ENCODE results near the gene ATG16L2. TPM values are rescaled to one million over a fixed set of nuclear protein-coding genes. Genes with fewer than 3 reads are reported as not detected.
"Not testable (repeated sequence)": the region's sequence is repeated elsewhere in the genome, so short reads cannot be mapped to it uniquely, and the experiment has no call there.

The ATG16L2 gene
- total RNA-seq, 1 donor from 2014 or later: 24.5 TPM

- no peaks in the 10 kb centered on the region for H3K9me3 Mint-ChIP-seq
- DNase-seq (ENCODE audit: low read depth, low spot score): no peak
- no peak overlapping the region for H3K4me3 Mint-ChIP-seq
- H3K4me1 Mint-ChIP-seq: no peaks in the 10 kb centered on the region
- no peaks in the 10 kb centered on the region for H3K27me3 Mint-ChIP-seq (ENCODE audit: low read depth)
- no peak overlapping the region for H3K27ac Mint-ChIP-seq (ENCODE audit: unreplicated experiment)
- TF ChIP-seq CTCF (conservative IDR thresholded peaks at IDR 0.05): no peak
- H3K36me3 Mint-ChIP-seq (ENCODE audit: low read depth): peaks cover 5% of the 10 kb centered on the region
These were observed 41.9 kb downstream of the ATG16L2 start for GRCh38 chr11:72856065-72856464.

GRCh38 chr11:72856551-72857345, 42.5 kb downstream of the ATG16L2 start:
- no peak overlapping the region for H3K27ac Mint-ChIP-seq (ENCODE audit: unreplicated experiment)
- DNase-seq (ENCODE audit: low read depth, low spot score): no peak
- no peak for TF ChIP-seq CTCF (conservative IDR thresholded peaks at IDR 0.05)
- no peaks in the 10 kb centered on the region for H3K9me3 Mint-ChIP-seq
- H3K27me3 Mint-ChIP-seq (ENCODE audit: low read depth): no peaks in the 10 kb centered on the region
- H3K36me3 Mint-ChIP-seq (ENCODE audit: low read depth): peaks cover 5% of the 10 kb centered on the region
- H3K4me3 Mint-ChIP-seq: no peak overlapping the region
- H3K4me1 Mint-ChIP-seq: no peaks in the 10 kb centered on the region

- not testable (repeated sequence) for DNase-seq (ENCODE audit: low read depth, low spot score); H3K4me3 Mint-ChIP-seq; H3K36me3 Mint-ChIP-seq (ENCODE audit: low read depth); H3K27me3 Mint-ChIP-seq (ENCODE audit: low read depth); H3K27ac Mint-ChIP-seq (ENCODE audit: unreplicated experiment); H3K9me3 Mint-ChIP-seq; H3K4me1 Mint-ChIP-seq
These were observed 44.1 kb downstream of the ATG16L2 start for GRCh38 chr11:72858267-72858666.

- no peaks in the 10 kb centered on the region for H3K9me3 Mint-ChIP-seq
- H3K27ac Mint-ChIP-seq (ENCODE audit: unreplicated experiment): no peak overlapping the region
- peaks cover 5% of the 10 kb centered on the region for H3K36me3 Mint-ChIP-seq (ENCODE audit: low read depth)
- H3K27me3 Mint-ChIP-seq (ENCODE audit: low read depth): no peaks in the 10 kb centered on the region
- no peak for TF ChIP-seq CTCF (conservative IDR thresholded peaks at IDR 0.05)
- H3K4me1 Mint-ChIP-seq: no peaks in the 10 kb centered on the region
- H3K4me3 Mint-ChIP-seq: no peak overlapping the region
- no peak for DNase-seq (ENCODE audit: low read depth, low spot score)
These were observed 44.9 kb downstream of the ATG16L2 start for GRCh38 chr11:72859126-72859525.

GRCh38 chr11:72860010-72860409, 45.8 kb downstream of the ATG16L2 start:
- Mint-ChIP-seq H3K9me3 (no peaks in the 10 kb centered on the region), H3K4me1 (no peaks in the 10 kb centered on the region), H3K27me3 (ENCODE audit: low read depth) (no peaks in the 10 kb centered on the region), H3K4me3 (no peak overlapping the region), H3K27ac (ENCODE audit: unreplicated experiment) (no peak overlapping the region), H3K36me3 (ENCODE audit: low read depth) (peaks cover 5% of the 10 kb centered on the region)
- no peak for DNase-seq (ENCODE audit: low read depth, low spot score)
- TF ChIP-seq CTCF (conservative IDR thresholded peaks at IDR 0.05): no peak

GRCh38 chr11:72860592-72860991, 46.4 kb downstream of the ATG16L2 start:
- Mint-ChIP-seq H3K4me3 (no peak overlapping the region), H3K4me1 (no peaks in the 10 kb centered on the region), H3K27ac (ENCODE audit: unreplicated experiment) (no peak overlapping the region), H3K9me3 (no peaks in the 10 kb centered on the region), H3K27me3 (ENCODE audit: low read depth) (no peaks in the 10 kb centered on the region), H3K36me3 (ENCODE audit: low read depth) (peaks cover 5% of the 10 kb centered on the region)
- no peak for TF ChIP-seq CTCF (conservative IDR thresholded peaks at IDR 0.05)
- DNase-seq (ENCODE audit: low read depth, low spot score): no peak

Data from neural crest cell (in vitro differentiated cells).